Measurements from ENCODE around the gene ATP8B3. TPM values are rescaled to one million over a fixed set of nuclear protein-coding genes. Genes with fewer than 3 reads are reported as not detected.
A peak's percentile ranks its signal among the peaks of the same experiment; 100 is the strongest.
"Not testable (repeated sequence)": the region's sequence is repeated elsewhere in the genome, so short reads cannot be mapped to it uniquely, and the experiment has no call there.

The ATP8B3 gene
- total RNA-seq, 1 experiment from 2014 or later = 7.8 TPM

DNA sequence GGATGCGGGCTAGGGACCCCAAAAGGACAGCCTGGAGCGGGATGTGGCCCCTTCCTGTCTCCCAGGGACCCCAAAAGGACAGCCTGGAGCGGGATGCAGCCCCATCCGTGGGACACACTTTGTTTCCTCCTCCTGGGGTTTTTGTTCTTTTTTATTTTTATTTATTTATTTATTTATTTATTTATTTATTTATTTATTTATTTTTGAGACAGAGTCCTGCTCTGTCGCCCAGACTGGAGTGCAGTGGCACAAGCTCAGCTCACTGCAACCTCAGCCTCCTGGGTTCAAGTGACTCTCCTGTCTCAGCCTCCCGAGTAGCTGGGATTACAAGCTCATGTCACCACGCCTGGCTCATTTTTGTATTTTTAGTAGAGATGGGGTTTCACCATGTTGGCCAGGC is 14.8 kb downstream of the ATP8B3 start:
- DNase-seq (ENCODE audit: low spot score) = not testable (repeated sequence)

DNA sequence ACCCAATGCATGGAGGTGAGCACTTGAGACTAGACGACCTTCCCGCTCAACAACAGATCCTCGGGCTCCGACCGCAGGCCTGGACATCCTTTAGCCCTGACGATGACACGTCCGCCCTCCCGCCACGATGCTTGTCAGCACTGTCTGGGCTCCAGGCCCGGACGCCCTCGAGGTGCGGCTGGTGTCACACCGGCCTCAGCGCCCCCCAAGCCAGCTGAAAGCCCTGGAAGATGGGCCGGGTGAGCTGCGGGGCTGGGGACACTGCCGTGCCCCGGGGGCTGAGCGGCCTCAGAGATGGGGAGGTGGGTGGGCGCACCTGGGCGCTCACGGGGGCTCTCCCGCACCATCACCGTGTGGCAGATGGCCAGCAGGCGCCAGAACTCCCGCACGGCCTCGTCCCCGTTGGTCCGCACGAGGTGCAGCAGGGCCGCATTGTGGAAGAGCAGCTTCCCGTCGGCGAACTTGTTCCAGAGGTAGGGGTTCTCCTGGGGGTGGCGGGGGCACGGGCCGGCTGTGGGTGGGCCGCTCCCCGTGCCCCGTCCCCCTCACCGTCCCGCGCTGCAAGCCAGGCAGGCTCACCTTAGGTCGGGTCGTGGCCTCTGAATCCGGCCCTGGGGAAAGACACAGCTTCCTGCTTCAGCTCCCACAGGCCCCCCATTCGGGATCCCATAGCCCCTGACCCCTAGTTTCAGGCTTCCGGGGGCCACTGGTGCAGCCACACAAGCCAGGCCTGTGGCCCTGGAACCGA is 15.5 kb downstream of the ATP8B3 start:
- DNase-seq (ENCODE audit: low spot score) = no peak

DNA sequence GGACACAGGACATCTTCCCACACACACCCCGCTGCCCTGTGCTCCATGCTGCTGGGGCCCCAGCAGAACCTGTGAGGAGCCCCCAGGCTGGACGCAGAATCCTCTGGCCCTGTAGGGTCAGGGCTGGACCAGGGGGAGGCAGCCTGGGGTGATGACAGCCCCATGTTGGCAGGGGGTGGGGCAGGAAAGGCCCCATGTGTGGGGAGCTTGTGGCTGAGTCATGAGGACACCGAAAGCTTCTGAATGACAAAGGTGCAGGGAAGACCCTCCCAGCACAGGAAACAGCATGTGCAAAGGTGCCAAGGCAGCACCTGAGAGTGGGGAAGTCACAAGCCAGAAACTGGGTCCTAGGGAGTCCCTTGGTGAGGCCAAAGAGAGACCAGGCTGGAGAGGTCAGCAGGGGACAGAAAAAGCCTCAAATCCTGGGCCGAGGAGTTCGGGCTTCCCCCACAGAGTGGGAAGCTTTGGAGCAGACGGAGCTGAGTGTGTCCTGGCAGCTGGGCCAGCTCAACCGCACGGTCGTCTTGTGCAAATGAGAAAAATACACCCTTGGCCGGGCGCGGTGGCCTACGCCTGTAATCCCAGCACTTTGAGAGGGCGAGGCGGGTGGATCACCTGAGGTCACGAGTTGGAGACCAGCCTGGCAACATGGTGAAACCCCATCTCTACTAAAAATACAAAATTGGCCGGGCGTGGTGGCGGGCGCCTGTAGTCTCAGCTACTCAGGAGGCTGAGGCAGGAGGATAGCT is 17.5 kb downstream of the ATP8B3 start:
- DNase-seq (ENCODE audit: low spot score) = no peak

DNA sequence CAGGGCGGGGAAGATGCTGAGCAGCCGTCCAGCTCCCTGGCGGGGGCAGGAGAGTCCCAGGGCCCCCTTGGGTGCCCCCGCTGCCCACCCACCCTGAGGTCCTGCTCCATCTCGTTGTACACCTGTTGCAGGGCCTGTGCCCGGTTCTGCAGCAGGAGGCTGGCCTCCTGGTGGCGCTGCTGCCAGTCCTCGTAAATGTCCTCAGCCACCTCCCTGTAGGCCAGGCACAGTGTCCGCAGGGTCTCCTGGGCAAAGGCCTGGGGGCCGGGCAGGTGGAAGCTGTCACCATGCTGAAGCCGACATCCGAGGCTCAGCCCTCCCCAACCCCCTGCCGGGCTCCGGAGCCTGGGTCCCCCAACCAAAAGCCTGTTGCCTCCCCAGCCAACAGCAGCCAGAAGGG is 20.2 kb downstream of the ATP8B3 start:
- DNase-seq (ENCODE audit: low spot score) = no peak

DNA sequence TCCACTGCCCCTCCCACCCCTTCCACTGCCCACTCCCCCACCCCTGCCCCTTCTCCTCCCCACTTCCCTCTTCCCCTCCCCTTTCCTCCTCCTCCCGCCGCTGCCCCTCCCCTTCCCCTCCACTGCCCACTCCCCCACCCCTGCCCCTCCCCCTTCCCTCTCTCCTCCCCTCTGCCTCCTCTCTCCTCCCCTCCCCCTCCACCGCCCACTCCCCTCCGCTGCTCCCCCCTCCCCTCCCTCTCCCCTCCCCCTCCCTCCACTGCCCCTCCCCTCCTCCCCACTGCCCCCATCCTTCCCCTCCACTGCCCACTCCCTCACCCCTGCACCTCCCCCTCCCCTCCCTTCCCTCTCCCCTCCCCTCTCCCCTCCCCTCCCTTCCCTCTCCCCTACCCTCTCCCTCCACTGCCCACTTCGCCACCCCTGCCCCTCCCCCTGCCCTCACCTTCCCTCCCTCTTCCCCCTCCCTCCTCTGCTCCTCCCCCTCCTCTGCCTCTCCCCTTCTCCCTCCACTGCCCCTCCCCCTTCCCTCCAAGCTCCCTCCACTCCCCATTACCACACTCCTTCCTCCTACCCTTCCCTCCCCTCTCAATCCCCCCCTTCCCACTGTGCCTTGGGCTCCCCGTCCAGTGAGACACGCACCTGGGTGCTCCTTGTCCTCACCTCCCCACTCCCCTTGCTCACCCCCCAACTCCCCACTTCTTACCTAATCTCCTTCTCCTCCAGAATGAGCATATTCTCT is 21.9 kb downstream of the ATP8B3 start:
- DNase-seq (ENCODE audit: low spot score) = no peak

DNA sequence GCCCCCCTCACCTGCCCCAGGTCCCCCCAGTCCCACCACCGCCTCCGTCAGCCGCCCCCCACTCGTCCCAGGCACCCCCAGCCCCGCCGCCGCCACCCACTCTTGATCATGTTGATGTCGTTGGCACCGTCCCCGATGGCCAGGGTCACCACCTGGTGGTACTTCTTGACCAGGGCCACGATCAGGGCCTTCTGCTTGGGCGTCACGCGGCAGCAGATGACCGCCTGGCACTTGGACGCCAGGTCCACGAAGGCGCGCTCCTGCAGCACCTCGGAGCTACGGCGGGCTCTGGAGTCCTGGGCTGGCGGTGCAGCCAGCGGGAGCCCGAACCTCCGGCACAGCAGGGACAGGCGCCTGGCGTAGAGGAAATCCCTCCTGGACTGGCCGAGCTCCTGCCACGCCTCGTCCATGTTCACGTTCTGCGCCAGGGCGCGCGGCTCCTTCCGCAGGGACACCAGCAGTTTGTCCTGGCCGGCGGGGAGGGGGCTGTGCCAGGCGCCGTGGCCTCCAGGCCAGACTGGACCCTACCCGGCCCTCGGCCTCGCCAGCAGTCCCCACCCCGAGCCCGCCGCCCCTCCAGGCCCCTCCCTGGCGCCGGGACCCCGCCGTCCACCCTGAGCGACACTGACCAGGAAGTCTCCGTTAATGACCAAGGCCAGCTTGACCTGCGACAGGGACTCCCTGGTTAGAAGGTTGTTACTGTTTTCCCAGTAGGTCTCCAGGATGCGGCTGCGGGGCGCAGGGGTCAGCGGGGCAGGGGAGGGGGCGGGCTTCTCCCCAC is 22.6 kb downstream of the ATP8B3 start:
- DNase-seq (ENCODE audit: low spot score) = no peak

DNA sequence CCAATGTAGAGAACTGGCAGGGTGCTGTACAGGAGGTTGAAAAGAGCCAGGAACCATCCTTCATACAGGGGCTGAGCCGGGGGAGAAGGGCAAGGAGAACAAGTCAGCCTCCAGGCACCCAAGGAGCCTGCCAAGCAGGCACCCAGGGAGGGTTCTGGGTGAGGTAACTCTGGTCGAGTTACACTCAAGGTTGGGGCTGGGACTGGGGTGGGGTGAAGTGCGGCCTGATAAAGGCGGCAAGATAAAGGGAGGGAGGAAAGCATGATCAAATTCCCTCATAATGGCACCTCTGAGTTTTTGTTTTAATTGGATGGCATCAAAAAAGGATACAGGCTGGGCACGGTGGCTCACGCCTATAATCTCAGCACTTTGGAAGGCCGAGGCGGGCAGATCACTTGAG is 25.0 kb downstream of the ATP8B3 start:
- no peak for DNase-seq (ENCODE audit: low spot score)

DNA sequence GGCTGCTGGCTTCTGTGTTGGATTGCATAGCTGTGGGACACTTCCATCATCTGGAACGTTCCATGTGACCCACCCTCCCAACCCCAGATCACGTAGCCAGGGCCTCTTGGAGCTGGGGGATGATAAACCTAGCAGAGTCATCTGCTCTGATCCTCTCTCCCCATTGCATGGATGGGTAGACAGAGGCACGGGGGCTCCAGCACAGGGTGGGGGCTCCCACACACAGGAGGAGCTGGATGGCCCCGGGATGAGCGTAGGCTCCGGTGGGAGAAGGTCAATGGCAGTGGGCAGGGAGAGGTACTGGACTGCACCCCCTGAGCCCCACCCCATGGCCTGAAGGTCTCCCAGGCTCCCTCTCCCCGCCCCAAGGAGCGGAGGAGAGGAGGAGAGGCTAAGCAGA is 25.4 kb downstream of the ATP8B3 start:
- no peak for DNase-seq (ENCODE audit: low spot score)

DNA sequence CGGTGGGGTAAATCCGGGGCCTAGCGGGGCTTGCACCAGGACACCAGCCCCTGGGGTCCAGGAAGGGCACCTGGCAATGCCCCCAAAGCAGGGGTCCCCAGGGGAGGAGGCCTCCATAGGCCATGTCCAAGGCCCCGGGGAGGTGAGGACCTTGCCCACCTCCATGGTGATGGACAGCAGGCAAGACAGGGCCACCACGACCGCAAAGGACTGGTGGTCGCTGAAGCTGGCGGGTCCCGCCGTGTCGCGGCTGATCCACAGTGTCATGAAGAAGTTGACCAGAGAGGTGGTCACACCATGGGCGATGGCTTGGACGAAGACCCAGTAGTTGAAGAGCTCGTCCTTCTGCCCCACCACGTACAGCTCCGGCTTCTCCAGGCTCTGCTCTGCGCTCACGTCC is 26.8 kb downstream of the ATP8B3 start:
- no peak for DNase-seq (ENCODE audit: low spot score)

DNA sequence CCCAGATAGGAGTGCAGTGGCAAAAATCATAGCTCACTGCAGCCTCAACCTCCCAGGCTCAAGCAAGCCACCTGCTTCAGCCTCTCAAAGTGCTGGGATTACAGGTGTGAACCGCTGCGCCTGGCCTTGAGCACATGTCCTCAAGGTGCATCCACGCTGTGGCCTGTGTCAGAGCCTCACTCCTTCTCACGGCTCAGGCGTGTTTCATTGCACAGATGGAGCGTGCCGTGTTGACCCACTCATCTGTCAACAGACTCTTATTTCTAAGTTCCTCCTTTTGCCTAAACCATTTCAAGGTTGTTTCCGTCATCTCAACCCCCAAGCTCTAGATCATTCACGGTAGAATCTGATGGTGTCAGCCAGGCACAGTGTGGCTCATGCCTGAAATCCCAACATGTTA is 28.2 kb downstream of the ATP8B3 start:
- DNase-seq (ENCODE audit: low spot score) = no peak

DNA sequence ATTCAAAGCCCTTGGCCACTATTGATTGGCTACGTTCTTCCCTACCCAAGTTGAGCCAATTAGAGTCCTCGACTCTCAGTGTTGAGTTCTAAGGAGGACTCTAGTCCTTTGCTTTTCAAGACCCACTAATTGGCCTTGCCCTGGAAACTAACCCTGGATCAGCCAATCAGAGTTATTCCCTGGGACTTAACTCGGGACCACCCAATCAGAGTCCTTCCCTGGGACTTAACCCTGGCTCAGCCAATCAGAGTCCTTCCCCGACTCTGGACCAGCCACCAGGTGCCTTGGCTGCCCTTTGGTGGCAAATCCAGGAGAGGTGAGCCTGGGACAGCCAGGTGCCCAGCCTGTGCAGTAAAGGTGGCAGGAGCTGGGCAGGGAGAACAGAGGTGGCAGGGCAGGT is 28.7 kb downstream of the ATP8B3 start:
- DNase-seq (ENCODE audit: low spot score) = no peak

DNA sequence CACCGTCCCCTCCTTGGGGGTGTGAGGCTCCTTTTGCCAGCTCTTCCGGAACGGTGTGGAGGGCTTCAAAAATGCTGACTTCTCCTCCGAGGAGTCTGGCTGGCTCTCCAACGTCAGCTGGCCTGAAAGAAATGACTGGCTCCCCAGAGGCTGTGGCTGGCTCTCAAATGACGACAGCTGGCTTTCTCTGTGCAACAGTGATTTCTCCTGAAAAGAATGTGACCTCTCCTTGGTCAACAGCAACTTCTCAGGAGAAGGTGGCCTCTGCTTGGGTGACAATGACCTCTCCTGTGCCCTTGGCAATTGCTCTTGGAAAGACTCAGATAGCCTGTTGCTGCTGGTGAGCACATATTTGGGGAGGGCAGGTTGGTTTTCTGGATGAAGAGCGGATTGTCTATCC is 29.6 kb downstream of the ATP8B3 start:
- no peak for DNase-seq (ENCODE audit: low spot score)

DNA sequence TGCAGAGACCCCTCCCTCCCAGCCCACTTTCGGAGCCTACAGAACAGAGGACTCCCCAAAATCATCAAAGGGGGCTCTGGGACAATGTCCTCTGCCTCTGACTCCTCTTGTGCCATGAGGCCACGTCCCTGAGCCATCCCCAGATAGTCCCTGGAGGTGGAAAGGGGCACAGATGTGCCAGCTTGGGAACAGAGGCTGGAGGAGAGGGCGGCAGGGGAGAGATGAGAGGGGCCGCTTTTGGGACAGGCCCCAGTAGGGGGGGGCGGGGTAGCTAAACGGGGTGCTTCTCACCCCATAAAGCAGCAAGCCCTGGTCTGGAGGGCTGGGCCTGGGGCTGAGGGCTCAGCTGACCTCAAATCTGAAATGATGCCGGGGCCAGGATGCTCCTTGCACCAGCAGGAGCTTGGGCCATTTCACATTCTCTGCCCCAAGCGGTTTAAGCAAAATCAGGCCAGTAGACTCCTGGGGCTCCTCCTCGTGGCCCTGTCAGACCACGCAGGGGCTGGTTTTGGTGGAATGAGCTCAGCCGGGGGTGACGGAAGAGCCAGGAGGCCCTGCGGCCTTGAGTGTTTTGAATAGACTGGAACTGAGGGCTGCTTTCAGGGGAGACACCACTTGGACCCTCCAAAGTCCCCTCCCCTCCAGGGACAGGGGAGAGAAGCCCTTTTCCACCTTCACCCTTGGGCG is 31.7 kb downstream of the ATP8B3 start:
- DNase-seq (ENCODE audit: low spot score) = no peak

DNA sequence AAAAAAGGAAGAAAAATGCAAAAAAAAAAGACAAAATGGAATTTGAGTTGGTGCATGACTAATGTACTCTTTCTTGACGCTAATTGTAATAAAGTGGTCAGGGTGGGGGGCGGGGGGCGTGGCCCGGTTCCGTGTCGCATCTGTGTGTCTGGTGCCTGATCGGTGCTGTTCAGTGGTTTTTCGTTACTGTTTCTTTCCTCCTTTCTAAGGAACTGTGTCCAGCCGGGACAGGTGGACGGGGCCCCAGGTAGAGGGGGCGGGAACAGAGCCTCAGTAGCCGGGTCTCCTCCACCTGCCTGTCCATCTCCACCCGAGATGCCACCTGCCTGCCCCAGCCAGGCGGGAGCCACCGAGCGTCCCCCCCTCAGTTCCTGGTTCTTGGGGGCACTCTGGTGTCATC is 32.5 kb downstream of the ATP8B3 start:
- no peak for DNase-seq (ENCODE audit: low spot score)

DNA sequence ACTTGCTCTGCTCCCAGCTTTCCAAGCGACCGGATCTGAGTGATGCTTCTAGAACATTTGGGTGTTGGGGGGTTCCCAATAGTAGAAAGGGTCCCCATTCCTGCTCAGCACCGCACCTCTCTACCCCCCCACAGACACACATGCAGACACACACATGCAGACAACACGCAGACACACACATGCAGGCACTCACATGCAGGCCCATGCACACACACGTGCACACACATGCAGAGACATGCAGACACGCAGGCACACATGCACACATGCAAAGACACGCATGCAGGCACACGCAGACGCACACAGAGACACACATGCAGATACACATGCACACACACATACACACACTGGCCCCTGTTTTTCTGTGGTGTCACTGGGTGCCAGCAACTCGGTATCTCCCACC is 34.9 kb downstream of the ATP8B3 start:
- DNase-seq (ENCODE audit: low spot score) = no peak

DNA sequence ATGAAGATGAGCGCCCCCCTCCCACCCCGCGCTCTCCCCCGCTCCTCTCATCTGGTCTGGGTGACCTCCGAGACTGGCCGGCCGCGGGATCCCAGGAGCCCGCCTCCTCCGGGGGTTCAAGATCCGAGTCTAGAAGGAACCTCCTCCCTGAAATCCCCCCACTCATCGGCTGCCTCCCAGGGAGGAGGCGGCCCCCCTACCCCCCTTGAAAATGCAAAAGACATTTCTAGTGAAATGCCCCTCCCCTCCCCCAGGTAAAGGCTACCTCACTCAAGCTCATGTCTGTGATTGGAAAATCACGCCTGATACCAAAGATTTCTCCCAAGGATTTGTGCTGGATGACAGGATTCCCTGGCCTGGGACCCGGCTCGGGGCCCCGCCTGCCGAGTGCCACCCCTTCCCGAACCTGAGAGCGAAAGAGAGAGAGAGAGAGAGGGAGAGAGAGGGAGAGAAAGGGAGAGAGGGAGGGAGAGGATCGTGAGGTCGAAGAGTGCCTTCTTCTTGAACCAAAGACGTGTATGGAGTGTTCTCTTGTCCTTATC is 35.4 kb downstream of the ATP8B3 start:
- no peak for DNase-seq (ENCODE audit: low spot score)

DNA sequence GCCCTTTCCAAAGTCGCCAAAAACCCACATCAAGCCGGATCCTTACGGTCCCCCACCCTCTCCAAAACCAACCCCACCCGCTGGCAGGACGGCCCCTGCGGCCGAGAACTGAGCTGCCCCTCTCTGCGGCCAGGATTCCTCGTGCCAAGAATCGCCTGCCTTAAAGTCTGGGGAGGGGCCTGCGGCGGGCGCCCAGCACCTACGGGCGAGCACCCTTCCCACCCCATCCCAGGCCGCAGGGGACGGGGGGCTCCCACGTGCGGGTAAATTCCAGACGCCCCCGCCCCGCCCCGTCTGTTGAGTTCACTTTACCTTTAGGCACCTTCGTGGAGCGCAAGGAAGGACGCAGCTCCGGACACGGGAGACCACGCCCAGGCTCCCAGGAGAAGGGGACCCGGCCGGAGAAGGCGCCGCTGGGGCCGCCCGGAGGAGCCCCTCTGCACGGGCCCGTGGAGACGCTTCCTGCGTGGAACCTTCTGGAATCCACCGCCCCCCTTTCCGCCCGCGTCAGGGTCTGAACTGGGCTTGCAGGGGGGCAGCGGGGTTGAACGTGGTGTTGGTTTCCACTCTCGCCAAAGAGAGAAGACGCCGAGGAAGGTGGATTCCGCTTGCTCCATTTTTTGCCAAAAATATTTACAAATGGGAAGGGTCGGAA is 36.0 kb downstream of the ATP8B3 start:
- DNase-seq (ENCODE audit: low spot score) = no peak

DNA sequence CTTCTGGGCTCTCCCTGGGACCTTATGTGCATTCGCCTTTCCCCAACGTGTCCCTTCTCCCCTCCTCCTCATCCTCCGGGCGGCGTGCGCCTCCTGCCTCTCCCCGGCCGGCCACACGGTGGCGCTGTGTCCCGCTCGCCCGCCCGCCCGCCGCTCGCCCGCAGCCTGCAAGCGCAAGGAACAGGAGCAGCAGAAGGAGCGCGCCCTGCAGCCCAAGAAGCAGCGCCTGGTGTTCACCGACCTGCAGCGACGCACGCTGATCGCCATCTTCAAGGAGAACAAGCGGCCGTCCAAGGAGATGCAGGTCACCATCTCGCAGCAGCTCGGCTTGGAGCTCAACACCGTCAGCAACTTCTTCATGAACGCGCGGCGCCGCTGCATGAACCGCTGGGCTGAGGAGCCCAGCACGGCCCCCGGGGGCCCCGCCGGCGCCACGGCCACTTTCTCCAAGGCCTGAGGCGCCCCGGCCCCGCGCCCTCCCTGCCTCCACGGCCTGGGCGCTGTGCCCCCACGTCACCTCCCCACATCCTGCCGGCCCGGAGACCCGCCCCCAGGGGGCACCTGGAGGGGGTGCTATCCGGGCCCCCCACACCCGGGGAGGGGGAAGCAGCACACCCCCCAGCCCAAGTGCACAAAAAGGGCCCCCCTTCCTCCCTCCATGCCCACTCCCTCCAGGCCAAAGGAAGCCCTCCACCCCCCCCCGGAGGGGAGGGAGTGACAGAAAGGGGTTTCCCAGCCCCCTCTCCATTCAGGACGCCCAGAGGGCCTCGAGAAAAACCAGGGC is 36.9 kb downstream of the ATP8B3 start:
- no peak for DNase-seq (ENCODE audit: low spot score)

DNA sequence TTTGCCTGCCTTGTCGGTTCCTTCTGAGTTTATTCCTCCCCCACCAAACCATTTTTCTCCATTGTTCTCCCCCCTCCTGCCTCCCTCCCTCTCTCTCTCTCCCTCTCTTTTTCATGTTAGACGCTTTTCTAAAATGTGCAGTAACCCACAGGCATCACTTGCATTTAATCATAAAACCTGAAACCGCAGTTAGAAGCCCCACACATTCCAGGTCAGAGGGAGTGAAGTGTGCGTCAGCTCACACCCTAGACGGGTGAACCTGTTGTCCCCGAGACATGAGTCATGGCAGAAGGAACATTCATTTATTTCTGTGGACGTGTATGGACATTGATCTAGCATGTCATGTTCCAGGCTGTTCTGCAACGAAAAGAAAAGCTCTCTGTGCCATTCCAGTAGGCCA is 38.9 kb downstream of the ATP8B3 start:
- DNase-seq (ENCODE audit: low spot score) = peak; percentile 77

Data from H4 (cell line).